NCI-H1436 (cell line): ENCODE data around the gene IGFBP6.
A peak's percentile ranks its signal among the peaks of the same experiment; 100 is the strongest.

Experiments used
- DNase-seq: peaks from one replicate; lab custom pipeline; 2025; lab: John Stamatoyannopoulos, UW

The IGFBP6 gene

GRCh38 chr12:53097564-53098353 is at the start of gene IGFBP6:
IGFBP6 (plus strand) TSS chr12:53097667; CDS start chr12:53097718, 51 bp downstream.
- peak; percentile 41 for DNase-seq

- DNase-seq = no peak
These were observed 49.3 kb upstream of the IGFBP6 start for GRCh38 chr12:53048033-53048779.

DNA sequence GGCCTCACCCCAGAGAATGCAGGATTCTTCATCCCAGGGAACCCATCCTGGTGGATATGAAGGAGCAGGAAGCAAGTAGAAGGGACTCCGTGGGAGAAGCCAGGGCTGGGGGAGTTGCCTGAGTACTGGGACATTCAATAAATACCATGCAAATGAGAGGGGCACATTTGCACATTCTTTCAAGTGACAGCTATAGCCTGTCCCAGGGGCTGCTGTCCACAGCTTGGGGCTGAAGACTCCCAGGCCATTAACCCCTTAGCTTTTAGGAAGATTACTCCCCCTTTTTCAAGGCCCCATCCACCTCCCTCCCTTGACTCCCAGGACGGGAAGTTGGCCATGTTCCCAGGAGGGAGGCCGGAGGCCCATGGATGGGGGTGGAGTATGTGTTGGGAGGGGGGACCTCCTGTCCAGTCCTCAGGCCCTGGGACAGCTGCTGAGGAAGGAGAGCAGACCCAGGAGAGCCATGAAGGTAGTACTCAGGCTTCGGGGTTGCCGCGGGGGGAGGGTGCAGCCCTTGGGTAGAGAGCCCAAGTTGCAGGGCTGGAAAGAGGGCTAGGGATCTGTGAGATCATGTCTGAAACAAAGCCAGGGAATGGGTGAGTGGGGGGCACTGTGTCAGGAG is 48.6 kb upstream of the IGFBP6 start:
- no peak for DNase-seq

- no peak for DNase-seq
These were observed 47.7 kb upstream of the IGFBP6 start, which contains the start of gene TNS2 for GRCh38 chr12:53049571-53050318. TNS2 (plus strand) TSS chr12:53050065; CDS start chr12:53050186, 121 bp downstream.

DNA sequence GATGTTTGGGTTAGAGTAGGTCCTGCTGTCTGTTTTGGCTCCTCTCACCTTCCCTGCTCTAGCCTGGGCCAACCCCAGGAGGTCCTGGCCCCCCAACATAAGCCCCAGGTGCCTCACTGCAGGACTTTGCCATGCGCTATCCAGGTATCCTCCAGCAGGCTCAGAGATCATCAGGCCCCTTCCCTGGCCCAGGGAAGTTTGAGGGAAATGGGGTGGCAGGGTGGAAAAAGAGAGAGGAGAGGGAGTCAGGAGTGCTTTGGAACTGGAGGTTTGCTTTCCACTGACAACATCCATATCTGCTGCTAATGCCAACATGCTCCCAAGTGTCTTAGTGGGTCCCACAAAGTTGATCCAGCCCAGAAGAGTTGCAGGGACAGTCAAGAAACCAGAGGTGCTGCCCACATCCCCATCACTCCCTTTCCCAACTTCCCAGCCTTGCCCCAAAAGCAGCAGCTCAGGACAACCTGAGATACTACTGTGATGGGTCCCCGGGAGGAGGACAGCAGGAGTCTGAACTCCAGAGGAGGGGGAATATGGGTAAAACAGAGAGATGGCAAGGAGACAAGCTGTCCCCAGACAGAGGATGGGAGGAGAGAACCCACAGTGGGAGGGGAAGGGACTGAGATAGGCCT is 46.9 kb upstream of the IGFBP6 start:
- no peak for DNase-seq

- no peak for DNase-seq
These were observed 46.2 kb upstream of the IGFBP6 start for GRCh38 chr12:53051058-53051880.

DNA sequence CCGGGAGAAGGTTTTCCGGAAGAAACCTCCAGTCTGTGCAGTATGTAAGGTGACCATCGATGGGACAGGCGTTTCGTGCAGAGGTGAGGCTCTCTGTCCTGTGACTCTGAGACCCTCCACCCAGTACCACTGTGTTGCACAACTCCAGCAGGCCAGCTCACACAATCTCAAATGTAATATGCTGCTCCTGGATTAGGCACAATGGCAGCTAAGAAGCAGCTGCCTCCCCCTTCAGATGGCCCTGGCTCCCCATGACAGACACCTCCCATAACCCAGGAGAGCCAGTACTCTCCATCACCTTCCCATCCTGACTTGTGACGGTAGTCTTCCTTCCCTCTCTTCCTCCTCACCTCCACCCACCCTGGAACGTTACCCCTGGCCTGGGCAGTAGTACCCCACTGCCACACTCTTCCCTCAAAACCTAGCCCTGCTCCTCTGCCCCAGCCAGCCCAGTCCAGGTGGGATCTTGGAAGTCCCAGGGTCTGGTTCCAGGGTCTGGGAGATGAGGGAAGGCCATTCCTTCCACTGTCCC is 45.5 kb upstream of the IGFBP6 start:
- DNase-seq = no peak

- DNase-seq = no peak
These were observed 44.8 kb upstream of the IGFBP6 start for GRCh38 chr12:53052419-53053217.

- peak; percentile 74 for DNase-seq
These were observed 44.0 kb upstream of the IGFBP6 start for GRCh38 chr12:53053218-53054111.

GRCh38 chr12:53054112-53054878 is 43.2 kb upstream of the IGFBP6 start:
- peak; percentile 95 for DNase-seq

DNA sequence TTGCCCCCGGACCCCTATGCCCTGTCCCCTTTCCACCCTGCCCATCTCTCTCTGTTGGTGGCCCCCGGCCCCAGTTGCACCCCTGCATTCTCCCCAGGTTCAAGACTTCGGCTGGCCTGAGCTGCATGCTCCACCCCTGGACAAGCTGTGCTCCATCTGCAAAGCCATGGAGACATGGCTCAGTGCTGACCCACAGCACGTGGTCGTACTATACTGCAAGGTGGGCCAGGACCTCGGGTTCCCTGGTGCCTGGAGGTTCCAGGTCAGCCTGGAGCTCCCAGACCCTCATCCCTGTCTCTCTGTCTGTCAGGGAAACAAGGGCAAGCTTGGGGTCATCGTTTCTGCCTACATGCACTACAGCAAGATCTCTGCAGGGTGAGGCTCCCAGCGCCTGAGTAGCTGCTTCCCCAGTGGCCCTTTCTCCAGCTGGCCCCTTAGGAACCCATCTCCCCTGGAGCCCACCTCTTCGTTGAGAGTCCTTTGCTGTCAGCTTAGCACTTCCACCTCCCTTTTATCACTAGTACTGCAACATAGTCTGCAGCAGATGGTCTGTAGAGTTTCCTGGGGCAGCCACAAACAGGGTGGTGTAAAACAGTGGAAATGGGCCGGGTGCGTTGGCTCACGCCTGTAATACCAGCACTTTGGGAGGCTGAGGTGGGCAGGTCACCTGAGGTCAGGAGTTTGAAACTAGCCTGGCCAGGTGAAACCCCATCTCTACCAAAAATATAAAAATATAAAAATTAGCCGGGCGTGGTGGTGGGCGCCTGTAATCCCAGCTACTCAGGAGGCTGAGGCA is 41.8 kb upstream of the IGFBP6 start:
- no peak for DNase-seq

GRCh38 chr12:53056296-53056695 is 41.2 kb upstream of the IGFBP6 start:
- no peak for DNase-seq

GRCh38 chr12:53056901-53057300 is 40.6 kb upstream of the IGFBP6 start:
- DNase-seq = no peak

DNA sequence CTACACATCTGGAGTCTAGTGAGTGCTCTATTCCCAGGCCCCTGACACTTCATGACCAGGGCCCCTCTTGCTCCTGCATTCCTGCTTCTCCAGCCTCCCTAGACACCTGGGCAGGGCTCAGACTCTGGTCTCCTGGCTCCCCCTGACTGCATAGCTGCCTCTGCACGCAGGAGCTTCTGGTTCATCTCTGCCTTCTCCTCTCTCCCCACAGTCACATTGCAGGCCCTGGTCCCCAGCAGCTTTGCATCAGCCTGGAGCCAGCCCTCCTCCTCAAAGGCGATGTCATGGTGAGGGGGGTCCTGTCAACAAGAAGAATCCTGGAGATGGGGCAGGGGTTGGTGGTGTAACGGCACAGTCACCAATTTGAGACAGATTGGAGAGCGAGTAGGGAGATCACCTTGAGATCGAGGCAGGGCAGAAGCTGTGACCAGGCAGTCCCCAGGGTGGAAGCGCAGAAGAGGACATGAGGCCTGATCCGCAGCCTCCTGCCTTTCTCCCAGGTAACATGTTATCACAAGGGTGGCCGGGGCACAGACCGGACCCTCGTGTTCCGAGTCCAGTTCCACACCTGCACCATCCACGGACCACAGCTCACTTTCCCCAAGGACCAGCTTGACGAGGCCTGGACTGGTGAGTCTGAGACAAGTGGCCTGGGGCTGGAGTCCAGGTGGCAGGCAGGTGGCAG is 39.5 kb upstream of the IGFBP6 start:
- DNase-seq = no peak

DNA sequence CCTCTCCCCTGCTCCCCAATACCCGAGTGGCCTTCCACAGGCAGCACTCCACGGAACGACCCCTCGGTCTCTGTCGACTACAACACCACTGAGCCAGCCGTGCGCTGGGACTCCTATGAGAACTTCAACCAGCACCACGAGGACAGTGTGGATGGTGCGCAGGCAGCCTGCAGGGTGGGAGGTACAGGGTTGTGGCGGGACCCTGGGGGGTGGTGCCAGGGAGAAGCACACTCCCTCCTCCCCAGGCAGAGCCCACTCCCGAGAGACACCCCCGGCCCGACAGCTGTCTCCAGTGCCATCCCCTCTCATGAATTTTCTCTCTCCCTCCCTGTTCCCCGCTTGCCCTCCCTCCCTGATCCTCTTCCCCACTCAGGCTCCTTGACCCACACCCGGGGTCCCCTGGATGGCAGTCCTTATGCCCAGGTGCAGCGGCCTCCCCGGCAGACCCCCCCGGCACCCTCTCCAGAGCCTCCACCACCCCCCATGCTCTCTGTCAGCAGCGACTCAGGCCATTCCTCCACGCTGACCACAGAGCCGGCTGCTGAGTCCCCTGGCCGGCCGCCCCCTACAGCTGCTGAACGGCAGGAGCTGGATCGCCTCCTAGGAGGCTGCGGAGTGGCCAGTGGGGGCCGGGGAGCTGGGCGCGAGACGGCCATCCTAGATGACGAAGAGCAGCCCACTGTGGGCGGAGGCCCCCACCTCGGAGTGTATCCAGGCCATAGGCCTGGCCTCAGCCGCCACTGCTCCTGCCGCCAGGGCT is 38.6 kb upstream of the IGFBP6 start:
- DNase-seq = no peak
